ENCODE measurements around the gene ZNF426.
A peak's percentile ranks its signal among the peaks of the same experiment; 100 is the strongest.
"Not testable (repeated sequence)": the region's sequence is repeated elsewhere in the genome, so short reads cannot be mapped to it uniquely, and the experiment has no call there.

The ZNF426 gene

DNA sequence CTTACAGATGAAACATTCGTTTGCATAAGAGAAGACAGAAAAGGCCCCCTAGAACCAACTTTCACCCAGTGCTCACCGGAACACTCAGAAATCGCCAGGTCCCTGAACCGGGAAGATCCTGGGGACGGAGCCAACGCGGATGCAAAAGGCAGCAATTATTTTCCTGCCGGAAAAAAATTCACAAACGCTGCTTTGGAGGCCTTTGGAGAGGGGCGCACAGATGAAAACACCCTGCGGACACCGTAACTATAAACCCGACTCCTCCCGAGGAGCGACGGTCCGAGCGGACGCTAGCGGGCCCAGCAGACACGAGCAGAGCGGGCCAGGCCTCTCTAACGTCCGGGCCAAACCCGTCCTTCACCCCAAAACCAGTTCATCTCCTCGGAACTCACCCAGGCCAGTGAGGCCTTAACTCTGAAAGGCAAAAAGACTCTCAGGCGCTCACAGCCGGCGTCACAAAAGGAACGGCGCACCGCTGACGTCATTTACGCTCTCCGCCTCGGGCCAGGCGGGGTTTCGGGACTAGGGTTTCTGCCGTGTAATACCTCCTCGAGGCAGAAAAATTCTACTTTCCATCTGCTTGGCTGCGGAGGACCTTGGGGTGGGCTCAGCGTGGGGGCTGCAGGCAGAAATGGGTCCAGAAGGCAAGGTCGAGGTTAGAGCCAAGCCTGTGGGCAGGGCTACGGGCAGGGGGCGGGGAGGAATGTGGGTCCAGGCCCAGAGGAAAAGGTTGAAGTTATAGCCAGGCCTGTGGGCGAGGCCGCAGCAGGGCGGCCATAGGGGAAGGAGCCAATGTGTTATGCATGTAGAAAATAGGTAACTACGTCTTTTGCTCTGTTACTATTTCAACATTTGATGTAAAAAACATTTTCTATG, at the start of gene ZNF426:
TSS of gene ZNF426 (minus strand) at position 463 of the 876 bp plus-strand sequence. CDS start 2,413 bp downstream, outside the sequence.
- DNase-seq (ENCODE audit: low read depth), result peak; percentile 84

DNA sequence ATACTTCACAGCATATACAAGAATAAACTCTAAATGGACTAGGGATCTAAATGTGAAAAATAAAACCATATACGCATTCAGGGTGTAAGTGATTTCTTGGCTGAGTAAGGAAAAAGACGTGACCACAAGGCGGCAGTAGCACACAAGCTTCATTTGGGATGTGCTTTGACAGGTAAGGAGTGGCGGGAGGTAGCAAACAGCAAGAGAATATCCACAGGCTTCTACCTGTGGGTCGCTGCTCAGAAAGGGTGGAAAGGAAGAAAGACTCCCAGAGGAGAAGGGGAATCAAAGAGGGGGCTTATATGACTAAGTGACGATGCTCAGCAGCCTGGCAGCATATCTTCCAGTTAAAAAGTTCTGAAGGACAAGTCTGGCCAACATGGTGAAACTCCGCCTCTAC, 48.3 kb upstream of the ZNF426 start:
- peak; percentile 72 for DNase-seq (ENCODE audit: low read depth)

DNA sequence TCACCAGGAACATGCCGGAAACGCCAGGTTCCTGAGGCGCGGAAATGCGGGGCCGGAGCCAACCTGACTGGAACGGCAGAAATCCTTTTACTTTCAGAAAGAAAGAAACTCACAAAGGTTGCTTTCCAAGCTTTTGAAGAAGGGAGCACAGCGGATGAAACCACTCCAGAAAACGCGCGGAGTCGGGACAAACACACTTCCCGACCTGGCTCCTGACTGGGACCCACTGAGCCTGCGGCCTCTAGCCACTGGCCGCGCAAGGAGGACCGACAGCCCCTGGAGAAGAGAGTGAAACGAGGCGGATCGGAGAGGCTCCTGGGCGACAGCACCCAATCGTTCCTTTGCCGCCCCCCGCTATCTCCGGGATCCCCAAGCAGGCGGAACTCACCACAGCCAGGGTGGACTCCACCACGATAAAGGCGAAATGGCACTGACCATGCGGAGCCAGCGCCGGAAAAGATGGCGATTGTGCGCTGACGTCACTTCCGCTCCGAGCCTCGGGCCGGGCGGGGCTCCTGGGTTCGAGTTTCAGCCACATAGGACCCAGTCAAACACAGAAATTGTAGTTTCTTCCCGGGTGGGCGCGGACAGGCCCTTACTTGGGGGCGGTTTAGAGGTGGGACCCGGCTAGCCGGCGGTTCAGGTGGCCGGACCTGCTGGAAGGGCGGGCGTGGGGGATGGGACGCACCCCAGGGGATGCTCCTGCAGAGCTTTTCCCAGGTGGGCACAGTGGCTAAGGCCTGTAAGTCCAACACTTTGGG, 45.8 kb upstream of the ZNF426 start, which contains the start of gene ZNF121:
TSS of gene ZNF121 (minus strand) at position 432 of the 761 bp plus-strand sequence. CDS start 16,407 bp downstream, outside the sequence.
- DNase-seq (ENCODE audit: low read depth), result peak; percentile 79

DNA sequence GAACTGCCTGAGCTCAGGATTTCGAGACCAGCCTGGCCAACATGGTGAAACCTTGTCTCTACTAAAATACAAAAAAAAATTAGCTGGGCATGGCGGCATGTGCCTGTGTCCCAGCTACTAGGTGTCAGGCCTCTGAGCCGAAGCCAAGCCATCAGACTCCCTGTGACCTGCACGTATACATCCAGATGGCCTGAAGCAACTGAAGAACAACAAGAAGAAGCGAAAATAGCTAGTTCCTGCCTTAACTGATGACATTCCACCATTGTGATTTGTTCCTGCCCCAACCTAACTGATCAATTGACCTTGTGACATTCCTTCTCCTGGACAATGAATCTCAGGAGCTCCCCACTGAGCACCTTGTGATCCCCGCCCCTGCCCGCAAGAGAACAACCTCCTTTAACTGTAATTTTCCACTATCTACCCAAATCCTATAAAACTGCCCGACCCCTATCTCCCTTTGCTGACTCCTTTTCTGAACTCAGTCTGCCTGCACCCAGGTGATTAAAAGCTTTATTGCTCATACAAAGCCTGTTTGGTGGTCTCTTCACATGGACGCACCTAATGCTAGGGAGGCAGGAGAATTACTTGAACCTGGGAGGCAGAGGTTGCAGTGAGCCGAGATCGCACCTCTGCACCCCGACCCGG, 43.8 kb upstream of the ZNF426 start:
- not testable (repeated sequence) for DNase-seq (ENCODE audit: low read depth)

DNA sequence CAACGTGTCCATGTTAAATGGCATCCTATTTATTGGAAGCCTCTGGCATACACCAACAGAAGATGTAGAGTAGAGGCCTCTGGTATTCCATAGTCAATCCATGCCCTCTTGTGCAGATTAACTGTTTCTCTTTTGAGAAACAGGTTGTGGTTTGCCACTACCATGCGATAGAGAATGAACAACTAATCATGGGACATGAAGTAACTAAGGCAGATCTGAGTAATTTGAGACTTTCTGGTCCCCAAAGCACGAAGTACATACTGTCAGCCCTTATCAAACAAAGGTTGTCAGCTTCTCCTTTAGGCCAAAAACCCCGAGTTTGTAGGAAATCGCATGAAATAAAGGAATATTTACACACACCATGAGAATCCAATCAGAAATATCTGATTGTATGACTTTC, 42.3 kb upstream of the ZNF426 start:
- DNase-seq (ENCODE audit: low read depth), result no peak

DNA sequence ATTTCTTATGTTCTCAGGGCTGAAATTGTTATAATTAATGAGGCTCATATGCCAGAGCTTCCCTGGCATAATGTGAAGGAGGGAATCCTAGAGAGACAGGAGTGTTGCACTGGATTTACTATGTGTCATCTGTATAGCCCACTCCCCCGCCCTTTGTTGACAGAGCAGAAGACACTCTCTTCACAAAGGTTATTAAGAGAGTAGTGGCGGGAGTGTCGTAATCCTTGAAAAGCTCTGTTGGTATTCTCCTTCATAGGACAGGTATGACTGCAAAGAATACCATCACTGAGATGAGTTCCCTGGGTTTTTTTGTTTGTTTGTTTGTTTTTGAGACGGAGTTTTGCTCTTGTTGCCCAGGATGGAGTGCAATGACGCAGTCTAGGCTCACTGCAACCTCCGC, 31.8 kb upstream of the ZNF426 start:
- DNase-seq (ENCODE audit: low read depth), result no peak

DNA sequence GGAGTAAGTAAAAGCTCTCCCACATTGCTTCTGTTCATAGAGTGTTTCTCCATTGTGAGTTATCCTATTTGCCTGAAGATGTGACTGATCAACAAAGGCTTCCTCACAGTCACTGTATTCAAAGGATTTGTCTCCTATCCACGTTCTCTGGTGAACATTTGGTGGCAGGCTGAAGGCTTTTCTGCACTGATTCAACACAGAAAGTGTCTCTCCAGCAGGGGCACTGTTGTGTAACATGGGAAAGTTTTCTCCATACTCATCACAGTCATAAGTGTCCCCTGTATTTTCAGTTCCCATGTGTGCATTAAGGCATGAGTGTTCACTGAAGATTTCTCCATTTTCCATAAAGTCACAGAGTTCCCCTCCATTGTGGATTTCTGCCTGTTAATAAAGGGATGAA, 28.3 kb upstream of the ZNF426 start:
- DNase-seq (ENCODE audit: low read depth), result no peak

DNA sequence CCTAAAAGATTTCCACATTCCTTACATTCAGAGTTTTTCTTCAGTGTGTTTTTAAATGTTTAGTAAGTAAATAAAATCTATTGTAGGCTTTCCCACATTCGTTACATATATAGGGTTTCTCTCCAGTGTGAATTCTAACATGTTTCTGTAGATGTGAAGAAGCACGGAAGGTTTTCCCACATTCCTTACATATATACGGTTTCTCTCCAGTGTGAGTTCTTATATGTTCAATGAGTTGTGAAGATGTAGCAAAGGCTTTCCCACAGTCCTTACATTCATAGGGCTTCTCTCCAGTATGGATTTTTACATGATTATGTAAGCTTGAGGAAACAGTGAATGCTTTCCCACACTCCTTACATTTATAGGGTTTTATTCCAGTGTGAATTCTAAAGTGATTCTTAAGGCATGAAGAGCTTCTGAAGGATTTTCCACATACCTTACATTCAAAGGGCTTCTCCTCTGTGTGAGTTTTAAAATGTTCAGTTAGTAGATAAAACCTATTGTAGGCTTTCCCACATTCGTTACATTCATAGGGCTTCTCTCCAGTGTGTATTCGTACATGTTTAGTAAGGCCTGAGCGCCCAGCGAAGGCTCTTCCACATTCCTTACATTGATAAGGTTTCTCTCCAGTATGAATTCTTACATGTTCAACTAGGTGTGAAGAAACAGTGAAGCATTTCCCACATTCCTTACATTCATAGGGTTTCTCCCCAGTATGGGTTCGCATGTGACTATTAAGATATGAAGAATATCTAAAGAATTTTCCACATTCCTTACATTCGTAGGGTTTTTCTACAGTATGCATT, 27.7 kb upstream of the ZNF426 start:
- DNase-seq (ENCODE audit: low read depth), result no peak

DNA sequence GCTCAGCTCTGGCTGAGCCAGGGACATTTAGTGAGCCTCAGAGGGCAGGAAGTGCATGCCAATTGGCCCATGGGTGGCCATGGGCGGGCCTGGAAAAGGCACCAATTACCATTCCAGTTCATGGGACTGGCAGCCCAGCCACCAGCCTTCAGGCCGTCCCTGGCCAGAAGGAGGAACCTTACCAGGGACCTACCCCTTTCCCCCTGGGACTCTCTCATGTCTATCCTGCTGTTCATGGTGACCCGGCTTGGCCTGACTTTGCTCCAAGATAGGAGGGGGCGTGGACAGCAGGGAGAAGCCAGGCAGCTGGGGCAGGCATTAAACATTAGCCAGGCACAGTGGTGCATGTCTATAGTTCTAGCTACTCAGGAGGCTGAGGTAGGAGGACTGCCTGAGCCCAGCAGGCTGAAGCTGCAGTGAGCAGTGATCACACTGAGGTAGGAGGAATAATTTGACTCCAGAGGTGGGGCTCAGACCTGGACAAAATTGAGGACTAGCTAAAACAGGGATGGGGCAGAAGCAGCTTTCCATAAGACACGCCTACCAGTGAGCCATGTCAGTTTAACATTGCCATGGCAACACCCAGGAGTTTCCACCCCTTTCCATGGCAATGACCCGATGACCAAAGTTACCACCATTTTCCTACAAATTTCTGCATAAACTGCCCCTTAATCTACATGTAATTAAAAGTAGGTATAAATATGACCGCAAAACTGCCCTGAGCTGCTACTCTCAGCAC, 14.3 kb upstream of the ZNF426 start:
- no peak for DNase-seq (ENCODE audit: low read depth)

DNA sequence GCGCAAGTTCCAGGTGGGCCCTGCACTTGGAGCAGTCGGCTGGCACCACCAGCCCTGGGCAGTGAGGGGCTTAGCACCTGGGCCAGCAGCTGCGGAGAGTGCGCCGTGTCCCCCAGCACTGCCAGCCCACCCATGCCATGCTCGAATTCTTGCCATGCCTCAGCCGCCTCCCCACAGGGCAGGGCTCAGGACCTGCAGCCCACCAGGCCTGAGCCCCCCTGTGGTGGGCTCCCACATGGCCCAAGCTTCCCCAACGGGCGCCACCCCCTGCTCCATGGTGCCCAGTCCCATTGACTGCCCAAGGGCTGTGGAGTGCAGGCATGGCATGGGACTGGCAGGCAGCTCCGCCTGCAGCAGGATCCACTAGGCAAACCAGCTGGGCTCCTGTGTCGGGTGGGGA, 9.4 kb upstream of the ZNF426 start:
- no peak for DNase-seq (ENCODE audit: low read depth)

DNA sequence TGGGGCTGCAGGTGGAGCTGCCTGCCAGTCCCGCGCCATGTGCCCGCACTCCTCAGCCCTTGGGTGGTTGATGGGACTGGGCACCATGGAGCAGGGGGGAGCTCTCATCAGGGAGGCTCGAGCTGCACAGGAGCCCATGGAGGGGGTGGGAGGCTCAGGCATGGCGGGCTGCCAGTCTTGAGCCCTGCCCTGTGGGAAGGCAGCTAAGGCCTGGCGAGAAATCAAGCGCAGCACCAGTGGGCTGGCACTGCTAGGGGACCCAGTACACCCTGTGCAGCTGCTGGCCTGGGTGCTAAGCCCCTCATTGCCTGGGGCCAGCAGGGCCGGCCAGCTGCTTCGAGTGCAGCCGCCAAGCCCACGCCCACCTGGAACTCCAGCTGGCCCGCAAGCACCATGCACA, 2.8 kb upstream of the ZNF426 start:
- not testable (repeated sequence) for DNase-seq (ENCODE audit: low read depth)

DNA sequence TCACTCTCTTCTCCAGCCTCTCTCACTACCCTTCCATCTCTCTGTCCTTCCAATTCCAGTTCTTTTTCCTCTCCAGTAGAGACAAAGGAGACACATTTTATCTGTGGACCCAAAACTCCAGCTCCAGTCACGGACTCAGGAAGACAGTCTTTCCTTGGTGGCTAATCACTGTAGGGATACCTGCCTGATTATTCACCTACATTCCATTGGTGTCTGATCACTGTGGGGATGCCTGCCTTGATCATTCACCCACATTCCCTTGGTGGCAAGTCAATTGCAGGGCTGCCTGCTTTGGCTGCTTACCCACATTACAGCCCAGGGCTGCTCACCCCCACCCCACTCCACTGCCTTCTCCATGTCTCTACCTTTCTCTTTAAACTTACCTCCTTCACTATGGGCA, 1.5 kb upstream of the ZNF426 start:
- DNase-seq (ENCODE audit: low read depth), result not testable (repeated sequence)

DNA sequence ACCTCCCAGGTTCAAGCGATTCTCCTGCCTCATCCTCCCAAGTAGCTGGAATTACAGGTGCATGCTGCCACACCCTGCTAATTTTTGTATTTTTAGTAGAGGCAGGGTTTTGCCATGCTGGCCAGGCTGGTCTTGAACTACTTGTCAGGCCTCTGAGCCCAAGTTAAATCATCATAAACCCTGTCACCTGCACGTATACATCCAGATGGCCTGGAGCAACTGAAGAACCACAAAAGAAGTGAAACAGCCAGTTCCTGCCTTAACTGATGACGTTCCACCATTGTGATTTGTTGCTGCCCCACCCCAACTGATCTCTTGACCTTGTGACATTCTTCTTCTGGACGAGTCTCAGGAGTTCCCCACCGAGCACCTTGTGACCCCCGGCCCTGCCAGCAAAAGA, 756 bp upstream of the ZNF426 start:
- DNase-seq (ENCODE audit: low read depth), result not testable (repeated sequence)

DNA sequence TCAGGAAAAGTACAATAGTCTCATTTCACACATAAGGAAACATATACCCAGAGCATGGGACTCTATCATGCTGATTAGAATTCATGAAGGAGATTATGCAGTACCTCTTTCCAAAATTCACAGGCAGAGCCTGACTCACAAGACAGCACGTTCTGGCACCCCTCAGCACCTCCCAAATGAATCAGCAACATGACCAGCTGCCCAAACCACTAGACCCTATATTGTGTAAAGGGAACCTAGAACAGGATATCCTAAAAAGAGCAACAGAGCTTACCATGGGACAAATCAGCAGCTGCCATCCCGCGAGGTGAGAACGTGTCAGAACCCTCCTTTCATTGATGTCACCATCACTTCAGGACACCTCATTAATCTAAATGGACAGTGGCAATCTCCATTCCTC, 2.5 kb downstream of the ZNF426 start:
- DNase-seq (ENCODE audit: low read depth), result no peak

DNA sequence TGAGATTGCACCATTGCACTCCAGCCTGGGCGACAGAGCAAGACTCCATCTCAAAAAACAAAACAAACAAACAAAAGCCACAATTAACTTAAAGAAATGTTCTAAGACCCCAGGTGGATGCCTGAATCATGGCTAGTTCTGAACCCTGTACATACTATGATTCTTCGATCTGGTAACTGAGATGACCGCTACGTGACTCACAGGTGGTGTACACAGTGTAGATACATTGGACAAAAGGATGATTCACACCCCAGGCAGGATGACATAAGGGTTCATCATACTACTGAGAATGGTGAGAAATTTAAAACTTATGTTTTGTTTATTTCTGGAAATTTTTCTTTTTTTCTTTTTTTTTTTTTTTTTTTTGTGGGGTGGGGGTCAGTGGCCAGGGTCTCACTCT, 6.5 kb downstream of the ZNF426 start:
- DNase-seq (ENCODE audit: low read depth), result no peak

DNA sequence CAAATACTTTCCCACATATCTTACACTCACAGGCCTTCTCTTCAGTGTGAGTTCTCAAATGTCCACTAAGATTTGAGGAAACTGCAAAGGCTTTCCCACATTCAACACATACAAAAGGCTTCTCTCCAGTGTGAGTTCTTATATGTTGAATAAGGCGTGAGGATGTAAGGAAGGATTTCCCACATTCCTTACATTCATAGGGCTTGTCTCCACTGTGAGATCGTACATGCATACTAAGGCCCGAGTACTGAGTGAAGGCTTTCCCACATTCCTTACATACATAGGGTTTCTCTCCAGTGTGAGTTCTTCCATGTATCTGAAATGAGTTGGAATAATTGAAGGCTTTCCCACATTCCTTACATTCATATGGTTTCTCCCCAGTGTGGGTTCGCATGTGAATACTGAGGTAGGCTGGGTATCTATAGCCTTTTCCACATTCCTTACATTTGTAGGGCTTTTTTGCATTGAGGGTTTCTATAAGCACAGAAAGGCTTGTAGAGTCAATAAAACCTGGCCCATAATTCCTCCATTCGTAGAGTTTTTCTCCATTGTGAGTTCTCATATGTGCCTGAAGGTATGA, 9.6 kb downstream of the ZNF426 start:
- no peak for DNase-seq (ENCODE audit: low read depth)

DNA sequence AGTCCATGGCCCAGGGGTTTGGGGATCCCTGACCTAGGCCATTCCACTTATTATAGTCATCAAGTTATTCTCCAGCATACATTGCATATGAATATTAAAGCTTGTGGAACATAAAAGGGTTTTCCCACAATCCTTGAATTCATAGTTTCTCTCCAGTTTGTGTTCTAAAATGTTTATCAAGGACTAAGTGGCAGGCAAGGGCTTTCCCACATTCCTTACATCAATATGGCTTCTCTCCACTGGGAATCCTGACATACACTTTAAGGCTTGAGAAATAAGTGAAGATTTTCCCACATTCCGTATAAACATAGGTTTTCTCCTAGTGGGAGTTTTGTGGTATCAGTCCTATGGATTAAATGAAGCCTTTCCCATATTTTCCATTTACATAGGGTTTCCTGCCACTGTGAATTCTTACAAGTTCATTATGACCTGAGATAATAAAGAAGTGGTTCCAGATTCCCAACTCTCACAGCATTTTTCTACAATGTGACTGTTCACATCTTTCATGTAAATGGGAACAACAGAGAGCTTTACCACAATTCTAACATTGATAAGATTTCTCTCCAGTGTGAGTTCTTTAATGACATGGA, 14.5 kb downstream of the ZNF426 start:
- no peak for DNase-seq (ENCODE audit: low read depth)

DNA sequence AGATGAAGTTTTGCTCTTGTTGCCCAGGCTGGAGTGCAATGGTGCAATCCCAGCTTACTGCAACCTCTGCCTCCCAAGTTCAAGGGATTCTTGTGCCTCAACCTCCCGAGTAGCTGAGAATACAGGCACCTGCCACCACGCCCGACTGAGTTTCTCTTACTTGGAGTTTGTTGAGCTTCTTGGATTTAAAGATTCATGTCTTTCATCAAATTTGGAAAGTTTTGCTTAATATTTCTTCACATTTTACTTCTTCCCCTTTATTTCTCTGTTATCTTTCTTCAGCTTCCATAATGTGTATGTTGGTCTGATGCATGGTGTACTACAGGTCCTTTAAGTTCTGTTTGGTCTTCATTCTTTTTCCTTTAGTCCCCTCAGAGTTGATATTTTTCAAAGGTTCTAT, 31.2 kb downstream of the ZNF426 start:
- DNase-seq (ENCODE audit: low read depth), result no peak

DNA sequence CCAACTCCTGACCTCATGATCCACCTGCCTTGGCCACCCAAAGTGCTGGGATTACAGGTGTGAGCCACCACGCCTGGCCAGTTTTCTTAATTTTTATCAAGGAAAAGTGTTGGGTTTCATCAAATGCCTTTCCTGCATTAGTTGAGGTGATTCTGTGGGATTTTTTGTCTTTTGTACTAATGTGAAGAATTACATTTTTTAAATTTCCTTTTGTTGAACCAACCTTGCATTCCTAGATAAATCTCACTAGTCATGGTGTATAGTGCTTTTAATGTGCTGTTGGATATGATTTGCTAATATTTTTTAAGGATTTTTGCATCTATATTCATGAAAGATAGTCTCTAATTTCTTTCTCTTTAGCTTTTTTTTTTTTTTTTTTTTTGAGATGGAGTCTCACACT, 37.6 kb downstream of the ZNF426 start:
- no peak for DNase-seq (ENCODE audit: low read depth)

DNA sequence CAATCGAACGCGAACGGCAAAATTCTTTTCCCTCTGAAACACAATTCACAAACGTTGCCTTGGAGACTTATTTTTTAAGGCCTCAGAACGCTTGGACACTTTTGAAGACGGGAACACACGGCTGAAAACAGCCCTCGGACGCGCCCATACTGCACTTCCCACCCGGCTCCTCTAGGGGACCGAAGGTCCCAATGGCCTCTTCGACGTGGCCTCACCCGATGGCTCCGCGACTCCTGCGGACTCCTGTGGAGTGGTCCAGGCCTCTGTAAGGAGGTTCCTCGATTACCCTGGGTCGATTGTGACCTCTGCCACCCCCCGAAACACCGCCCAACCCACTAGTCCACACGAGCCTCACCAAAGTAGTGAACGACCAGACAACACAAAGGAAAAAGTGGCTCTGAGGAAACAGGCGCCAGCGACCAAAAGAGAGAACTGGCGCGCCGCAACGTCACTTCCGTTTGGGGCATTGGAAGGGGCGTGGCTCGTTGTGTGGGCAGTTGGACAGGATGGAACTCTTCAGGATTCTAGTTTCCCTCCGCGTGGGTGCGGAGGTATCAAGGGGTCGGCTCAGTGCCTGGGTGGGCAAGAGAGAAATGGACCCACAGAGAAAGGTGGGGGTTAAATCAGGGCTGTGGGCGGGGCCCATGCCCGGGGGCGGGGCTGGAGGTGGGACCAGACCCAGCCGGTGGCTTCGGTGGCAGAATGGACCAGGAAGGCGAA, 40.1 kb downstream of the ZNF426 start, which contains the start of gene ZNF560:
TSS of gene ZNF560 (minus strand) at position 434 of the 720 bp plus-strand sequence. CDS start 23,303 bp downstream, outside the sequence.
- no peak for DNase-seq (ENCODE audit: low read depth)

All from activated T-cell treated with anti-CD3 and anti-CD28 coated beads for 24 hours (primary cell).